ENCODE data around the gene WNT5B.
A peak's percentile ranks its signal among the peaks of the same experiment; 100 is the strongest.

The WNT5B gene

GRCh38 chr12:1628666-1629337 lies at the start of gene WNT5B:
Gene WNT5B, plus strand, starts transcription at chr12:1629231. Its CDS starts 2,124 bp downstream, at chr12:1631355.
- H3K4me1 Mint-ChIP-seq (ENCODE audit: low read depth) = peaks cover 81% of the 10 kb centered on the region
- peaks cover 94% of the 10 kb centered on the region for H3K36me3 Mint-ChIP-seq (ENCODE audit: low read depth)
- intact Hi-C loops (cut with micrococcal nuclease) = no loop called here
- H3K27ac Mint-ChIP-seq = no peak within 1 kb of the TSS
- peak within 1 kb of the TSS; percentile 65 for H3K4me3 Mint-ChIP-seq
- peaks cover 32% of the 10 kb centered on the region for H3K27me3 Mint-ChIP-seq
- H3K9me3 Mint-ChIP-seq = no peaks in the 10 kb centered on the region

- Mint-ChIP-seq H3K9me3 (no peaks in the 10 kb centered on the region), H3K4me1 (ENCODE audit: low read depth) (peaks cover 26% of the 10 kb centered on the region), H3K27ac (no peak overlapping the region), H3K36me3 (ENCODE audit: low read depth) (peaks cover 7% of the 10 kb centered on the region), H3K4me3 (no peak overlapping the region), H3K27me3 (peaks cover 24% of the 10 kb centered on the region)
- intact Hi-C loops (cut with micrococcal nuclease) = no loop called here
Measured at GRCh38 chr12:1579651-1580435, 49.2 kb upstream of the WNT5B start.

GRCh38 chr12:1580526-1580925 lies 48.5 kb upstream of the WNT5B start:
- peaks cover 20% of the 10 kb centered on the region for H3K27me3 Mint-ChIP-seq
- no peak overlapping the region for H3K27ac Mint-ChIP-seq
- peaks cover 24% of the 10 kb centered on the region for H3K4me1 Mint-ChIP-seq (ENCODE audit: low read depth)
- peaks cover 7% of the 10 kb centered on the region for H3K36me3 Mint-ChIP-seq (ENCODE audit: low read depth)
- H3K9me3 Mint-ChIP-seq = no peaks in the 10 kb centered on the region
- no peak overlapping the region for H3K4me3 Mint-ChIP-seq
- intact Hi-C loops (cut with micrococcal nuclease) = no loop called here

- H3K9me3 Mint-ChIP-seq = no peaks in the 10 kb centered on the region
- peaks cover 13% of the 10 kb centered on the region for H3K4me1 Mint-ChIP-seq (ENCODE audit: low read depth)
- H3K27ac Mint-ChIP-seq = no peak overlapping the region
- H3K27me3 Mint-ChIP-seq = peaks cover 6% of the 10 kb centered on the region
- intact Hi-C loops (cut with micrococcal nuclease) = no loop called here
- H3K4me3 Mint-ChIP-seq = no peak overlapping the region
- peaks cover 16% of the 10 kb centered on the region for H3K36me3 Mint-ChIP-seq (ENCODE audit: low read depth)
Measured at GRCh38 chr12:1581973-1582708, 46.9 kb upstream of the WNT5B start.

- H3K27ac Mint-ChIP-seq = no peak overlapping the region
- no peaks in the 10 kb centered on the region for H3K9me3 Mint-ChIP-seq
- H3K27me3 Mint-ChIP-seq = peaks cover 3% of the 10 kb centered on the region
- H3K36me3 Mint-ChIP-seq (ENCODE audit: low read depth) = peaks cover 16% of the 10 kb centered on the region
- peaks cover 13% of the 10 kb centered on the region for H3K4me1 Mint-ChIP-seq (ENCODE audit: low read depth)
- intact Hi-C loops (cut with micrococcal nuclease) = loop anchor here (1.0 kb wide), 2 partner anchors 303 to 464 kb away; no protein-coding TSS in a partner anchor
- no peak overlapping the region for H3K4me3 Mint-ChIP-seq
Measured at GRCh38 chr12:1582709-1583050, 46.4 kb upstream of the WNT5B start.

- peaks cover 16% of the 10 kb centered on the region for H3K36me3 Mint-ChIP-seq (ENCODE audit: low read depth)
- H3K9me3 Mint-ChIP-seq = no peaks in the 10 kb centered on the region
- peaks cover 17% of the 10 kb centered on the region for H3K4me1 Mint-ChIP-seq (ENCODE audit: low read depth)
- no peak overlapping the region for H3K4me3 Mint-ChIP-seq
- peaks cover 3% of the 10 kb centered on the region for H3K27me3 Mint-ChIP-seq
- H3K27ac Mint-ChIP-seq = no peak overlapping the region
- intact Hi-C loops (cut with micrococcal nuclease) = loop anchor here (1.0 kb wide), 2 partner anchors 304 to 465 kb away; no protein-coding TSS in a partner anchor
Measured at GRCh38 chr12:1583421-1584078, 45.5 kb upstream of the WNT5B start.

GRCh38 chr12:1584326-1584725 lies 44.7 kb upstream of the WNT5B start:
- H3K9me3 Mint-ChIP-seq = no peaks in the 10 kb centered on the region
- H3K27me3 Mint-ChIP-seq = peaks cover 3% of the 10 kb centered on the region
- H3K4me1 Mint-ChIP-seq (ENCODE audit: low read depth) = peaks cover 22% of the 10 kb centered on the region
- peaks cover 16% of the 10 kb centered on the region for H3K36me3 Mint-ChIP-seq (ENCODE audit: low read depth)
- H3K27ac Mint-ChIP-seq = no peak overlapping the region
- no peak overlapping the region for H3K4me3 Mint-ChIP-seq
- intact Hi-C loops (cut with micrococcal nuclease) = no loop called here

- H3K9me3 Mint-ChIP-seq = no peaks in the 10 kb centered on the region
- intact Hi-C loops (cut with micrococcal nuclease) = no loop called here
- no peaks in the 10 kb centered on the region for H3K27me3 Mint-ChIP-seq
- no peak overlapping the region for H3K27ac Mint-ChIP-seq
- H3K4me1 Mint-ChIP-seq (ENCODE audit: low read depth) = peaks cover 47% of the 10 kb centered on the region
- peaks cover 25% of the 10 kb centered on the region for H3K36me3 Mint-ChIP-seq (ENCODE audit: low read depth)
- no peak overlapping the region for H3K4me3 Mint-ChIP-seq
Measured at GRCh38 chr12:1587927-1588574, 41.0 kb upstream of the WNT5B start.

- Mint-ChIP-seq H3K27ac (no peak overlapping the region), H3K4me3 (no peak overlapping the region), H3K36me3 (ENCODE audit: low read depth) (peaks cover 31% of the 10 kb centered on the region), H3K4me1 (ENCODE audit: low read depth) (peaks cover 47% of the 10 kb centered on the region), H3K9me3 (no peaks in the 10 kb centered on the region), H3K27me3 (no peaks in the 10 kb centered on the region)
- intact Hi-C loops (cut with micrococcal nuclease) = no loop called here
Measured at GRCh38 chr12:1588575-1588947, 40.5 kb upstream of the WNT5B start.

- H3K9me3 Mint-ChIP-seq = no peaks in the 10 kb centered on the region
- intact Hi-C loops (cut with micrococcal nuclease) = no loop called here
- peak overlapping the region; percentile 3 for H3K27ac Mint-ChIP-seq
- H3K4me3 Mint-ChIP-seq = no peak overlapping the region
- H3K4me1 Mint-ChIP-seq (ENCODE audit: low read depth) = peaks cover 51% of the 10 kb centered on the region
- H3K27me3 Mint-ChIP-seq = no peaks in the 10 kb centered on the region
- peaks cover 37% of the 10 kb centered on the region for H3K36me3 Mint-ChIP-seq (ENCODE audit: low read depth)
Measured at GRCh38 chr12:1590221-1590979, 38.6 kb upstream of the WNT5B start.

GRCh38 chr12:1591034-1591433 lies 38.0 kb upstream of the WNT5B start:
- Mint-ChIP-seq H3K9me3 (no peaks in the 10 kb centered on the region), H3K4me3 (no peak overlapping the region), H3K27me3 (no peaks in the 10 kb centered on the region), H3K36me3 (ENCODE audit: low read depth) (peaks cover 37% of the 10 kb centered on the region), H3K27ac (peak overlapping the region; percentile 3), H3K4me1 (ENCODE audit: low read depth) (peaks cover 57% of the 10 kb centered on the region)
- intact Hi-C loops (cut with micrococcal nuclease) = no loop called here

GRCh38 chr12:1591543-1591942 lies 37.5 kb upstream of the WNT5B start:
- peaks cover 59% of the 10 kb centered on the region for H3K4me1 Mint-ChIP-seq (ENCODE audit: low read depth)

More at GRCh38 chr12:1591543-1591942, 37.5 kb upstream of the WNT5B start:
- Mint-ChIP-seq H3K27me3 (no peaks in the 10 kb centered on the region), H3K4me3 (peak overlapping the region; percentile 83), H3K9me3 (no peaks in the 10 kb centered on the region), H3K27ac (peak overlapping the region; percentile 91), H3K36me3 (ENCODE audit: low read depth) (peaks cover 34% of the 10 kb centered on the region)
- intact Hi-C loops (cut with micrococcal nuclease) = no loop called here

Measured in dendritic cell treated with granulocyte-macrophage colony-stimulating factor and Interleukin-4, amounts not matched to agents 40 ng/mL and 50 ng/mL, for 4 days (primary cell).